ENCODE results near the gene BOD1L1.

Gene BOD1L1

GRCh38 chr4:13627606-13628311 is at the start of gene BOD1L1:
Gene BOD1L1 (minus strand): TSS chr4:13627725. CDS start chr4:13627587, 138 bp downstream.
- DNase-seq = peak; percentile 79 to 89

- no peak for DNase-seq
Observed at GRCh38 chr4:13674971-13675370, 47.4 kb upstream of the BOD1L1 start.

- no peak for DNase-seq
Observed at GRCh38 chr4:13673167-13673566, 45.6 kb upstream of the BOD1L1 start.

GRCh38 chr4:13670456-13671160 is 43.1 kb upstream of the BOD1L1 start:
- DNase-seq = no peak

- DNase-seq = no peak
Observed at GRCh38 chr4:13665701-13666660, 38.5 kb upstream of the BOD1L1 start.

- DNase-seq = no peak
Observed at GRCh38 chr4:13659341-13660070, 32.0 kb upstream of the BOD1L1 start.

- peak in 1 of 2 experiments; percentile 6 for DNase-seq
Observed at GRCh38 chr4:13656569-13657405, 29.3 kb upstream of the BOD1L1 start.

GRCh38 chr4:13654162-13654797 is 26.8 kb upstream of the BOD1L1 start:
- peak; percentile 57 to 64 for DNase-seq

- no peak for DNase-seq
Observed at GRCh38 chr4:13653766-13654161, 26.2 kb upstream of the BOD1L1 start.

GRCh38 chr4:13647031-13647430 is 19.5 kb upstream of the BOD1L1 start:
- DNase-seq = no peak

GRCh38 chr4:13645075-13645474 is 17.6 kb upstream of the BOD1L1 start:
- DNase-seq = no peak

GRCh38 chr4:13642170-13642950 is 14.8 kb upstream of the BOD1L1 start:
- DNase-seq = no peak

GRCh38 chr4:13641084-13641483 is 13.6 kb upstream of the BOD1L1 start:
- DNase-seq = no peak

- no peak for DNase-seq
Observed at GRCh38 chr4:13640149-13640940, 12.8 kb upstream of the BOD1L1 start.

- DNase-seq = no peak
Observed at GRCh38 chr4:13635286-13635799, 7.8 kb upstream of the BOD1L1 start.

- no peak for DNase-seq
Observed at GRCh38 chr4:13633671-13634070, 6.1 kb upstream of the BOD1L1 start.

GRCh38 chr4:13627178-13627605 is 333 bp downstream of the BOD1L1 start:
- no peak for DNase-seq

- DNase-seq = no peak
Observed at GRCh38 chr4:13626492-13627177, 890 bp downstream of the BOD1L1 start.
